Dermis microvascular lymphatic vessel endothelial cell (primary cell): Measurements from ENCODE around the gene LGALS9B. TPM values are rescaled to one million over a fixed set of nuclear protein-coding genes. Genes with fewer than 3 reads are reported as not detected.
"Not testable (repeated sequence)": the region's sequence is repeated elsewhere in the genome, so short reads cannot be mapped to it uniquely, and the experiment has no call there.

Experiments used
- DNase-seq, 2 donors: peaks; one replicate each; pipeline versions ENCODE4 v3.0.0 to v3.0.0-alpha.2; 2010; ENCODE audit warnings: low read depth in 2 of 2
- total RNA-seq: library from RNA; depleted of rRNA; stranded (reverse); fragments of >200 nt; gene quantifications from 2 replicates; pipeline ENCODE4 v1.2.1, GENCODE V29; 2014

Gene LGALS9B
- total RNA-seq, 1 donor from 2014 or later = not detected

DNA sequence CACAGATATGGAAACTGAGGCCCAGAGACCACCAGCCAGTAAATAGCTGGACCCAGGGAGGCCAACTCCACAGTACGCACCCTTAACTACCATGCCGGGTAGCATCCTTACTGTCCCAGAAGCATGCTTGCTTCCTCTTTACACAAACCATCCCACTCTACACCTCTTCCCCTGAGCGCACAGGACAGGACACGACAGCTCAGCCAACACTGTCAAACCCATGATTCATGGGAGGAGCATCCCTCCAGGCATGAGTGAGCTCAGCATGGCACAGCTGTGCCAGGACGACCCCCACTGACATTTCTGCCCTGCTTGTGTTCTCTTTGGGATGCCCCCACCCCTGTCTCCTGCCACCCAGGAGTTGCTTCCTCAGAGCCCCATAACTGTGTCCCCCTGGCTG is 340 bp downstream of the LGALS9B start:
- not testable (repeated sequence) for DNase-seq

DNA sequence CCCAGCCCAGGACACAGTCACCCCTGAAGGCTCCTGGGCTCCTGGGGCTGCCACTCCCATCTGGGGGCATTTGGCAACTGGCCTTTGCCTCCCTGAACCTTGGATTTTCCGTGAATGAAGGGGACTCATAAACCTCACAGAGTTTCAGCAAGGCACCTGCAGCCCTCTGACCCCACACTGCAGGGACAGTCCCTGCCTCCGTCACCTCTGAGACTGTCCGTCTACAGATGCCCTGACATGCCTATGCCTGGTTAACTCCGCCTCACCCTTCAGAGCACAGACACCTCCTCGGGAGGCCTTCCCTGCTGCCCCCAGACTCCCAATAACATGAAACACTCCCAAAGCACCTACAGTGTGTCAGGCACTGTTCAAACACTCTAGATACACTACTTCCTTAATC is 786 bp downstream of the LGALS9B start:
- not testable (repeated sequence) for DNase-seq

DNA sequence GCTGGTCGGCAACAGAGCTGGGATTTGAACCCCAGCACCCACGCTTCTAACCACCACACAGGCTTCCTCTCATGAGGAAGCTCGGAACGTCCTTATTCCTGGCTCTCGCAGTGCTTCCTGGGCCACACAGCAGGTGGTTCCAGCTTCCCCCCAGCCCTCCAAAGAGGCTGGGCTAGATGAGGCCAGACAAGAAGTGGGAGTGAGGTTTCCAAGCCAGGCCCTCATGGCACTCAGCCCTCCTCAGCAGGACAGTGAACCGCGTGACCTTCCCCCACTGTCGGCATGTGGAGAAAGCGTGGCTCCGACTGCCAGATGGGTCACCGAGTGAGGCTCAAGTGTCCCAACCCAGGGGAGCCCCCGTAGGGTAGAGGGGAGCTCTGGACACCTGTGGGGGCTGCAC is 1.8 kb downstream of the LGALS9B start:
- not testable (repeated sequence) for DNase-seq

DNA sequence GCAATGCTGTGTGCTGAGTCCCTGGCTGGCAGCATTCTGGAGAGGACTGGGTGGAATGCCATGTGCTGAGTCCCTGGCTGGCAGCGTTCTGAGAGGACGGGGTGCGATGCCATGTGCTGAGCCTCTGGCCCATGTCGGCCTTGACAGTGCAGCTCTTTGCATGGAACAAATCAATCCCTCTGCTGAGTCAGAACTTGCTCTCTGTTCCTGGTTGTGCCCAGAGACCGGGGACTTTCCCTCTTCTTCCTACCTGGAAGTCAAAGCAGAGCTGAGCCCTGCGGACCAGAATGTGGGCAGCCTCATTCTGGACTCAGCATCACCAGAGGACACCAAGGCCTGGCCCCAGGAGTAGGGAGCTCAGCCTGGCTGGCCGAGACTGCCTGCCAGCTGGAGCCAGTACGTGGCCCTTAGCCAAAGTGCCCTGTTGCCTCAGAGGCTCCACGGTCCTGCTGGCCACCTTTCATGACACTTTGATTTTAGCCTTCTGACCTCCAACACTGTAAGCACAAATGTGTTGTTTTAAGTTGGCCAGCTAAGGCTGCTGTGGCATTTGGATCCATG is 2.4 kb downstream of the LGALS9B start:
- not testable (repeated sequence) for DNase-seq

DNA sequence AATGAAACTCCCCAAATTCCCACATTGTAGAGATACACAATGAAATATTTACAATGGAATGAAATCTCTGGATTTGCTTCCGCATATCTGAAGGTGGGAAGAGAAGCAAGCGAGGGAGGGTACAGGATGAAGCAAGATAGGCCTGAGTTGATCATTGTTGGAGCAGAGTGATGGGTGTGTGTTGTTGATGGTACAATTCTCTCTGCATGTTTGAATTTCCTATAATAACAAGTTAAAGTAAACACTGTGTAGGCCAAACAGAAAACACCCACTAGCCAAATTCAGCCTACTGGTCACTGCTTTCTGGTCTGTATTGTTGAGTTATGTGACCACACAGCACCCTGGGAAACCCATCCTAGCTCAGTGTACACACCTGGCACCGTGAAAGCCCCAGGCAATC is 5.2 kb downstream of the LGALS9B start:
- not testable (repeated sequence) for DNase-seq

DNA sequence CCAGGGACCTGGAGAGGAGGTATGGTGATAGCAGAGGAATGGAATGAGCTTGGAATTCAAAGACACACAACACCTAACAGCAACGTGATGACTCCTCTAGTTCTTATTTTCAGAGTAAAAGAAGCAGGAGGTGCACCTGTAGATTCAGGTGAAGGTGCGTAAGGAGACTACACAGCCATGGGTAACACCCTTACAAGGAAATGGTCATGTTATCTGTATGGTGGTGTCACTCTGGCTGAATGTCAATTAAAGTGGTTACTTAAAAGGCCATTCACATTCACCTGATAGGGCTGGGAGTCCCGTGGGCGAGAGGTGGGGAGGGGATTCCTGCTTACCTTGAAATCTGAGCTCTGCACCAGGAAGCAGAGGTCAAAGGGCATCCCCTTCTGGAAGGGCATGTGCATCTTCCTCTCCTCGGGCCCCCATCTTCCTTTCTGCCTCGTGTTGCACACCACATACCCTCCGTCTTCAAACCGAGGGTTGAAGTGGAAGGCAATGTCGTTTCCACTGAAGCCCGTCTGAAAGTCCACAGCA is 9.4 kb downstream of the LGALS9B start:
- DNase-seq = not testable (repeated sequence)

DNA sequence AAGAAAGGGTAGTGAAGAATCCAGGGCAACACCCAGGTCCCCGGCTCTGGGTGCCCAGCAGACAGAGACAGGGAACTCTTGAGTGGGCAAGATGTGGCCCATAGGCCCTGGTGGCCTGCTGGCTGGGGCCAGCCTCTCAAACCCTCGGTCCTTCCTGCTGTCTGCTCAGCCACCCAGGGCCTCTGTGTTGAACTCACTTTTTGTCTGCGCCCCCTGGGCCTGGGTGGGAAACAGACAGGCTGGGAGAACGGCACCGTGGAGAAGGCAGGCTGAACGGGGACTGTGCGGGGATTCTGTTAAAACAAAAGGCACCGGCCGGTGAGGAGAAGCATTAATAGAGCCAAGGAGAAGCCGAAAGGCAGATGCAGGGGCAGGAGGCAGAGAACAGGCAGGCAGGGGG is 12.2 kb downstream of the LGALS9B start:
- DNase-seq = not testable (repeated sequence)

DNA sequence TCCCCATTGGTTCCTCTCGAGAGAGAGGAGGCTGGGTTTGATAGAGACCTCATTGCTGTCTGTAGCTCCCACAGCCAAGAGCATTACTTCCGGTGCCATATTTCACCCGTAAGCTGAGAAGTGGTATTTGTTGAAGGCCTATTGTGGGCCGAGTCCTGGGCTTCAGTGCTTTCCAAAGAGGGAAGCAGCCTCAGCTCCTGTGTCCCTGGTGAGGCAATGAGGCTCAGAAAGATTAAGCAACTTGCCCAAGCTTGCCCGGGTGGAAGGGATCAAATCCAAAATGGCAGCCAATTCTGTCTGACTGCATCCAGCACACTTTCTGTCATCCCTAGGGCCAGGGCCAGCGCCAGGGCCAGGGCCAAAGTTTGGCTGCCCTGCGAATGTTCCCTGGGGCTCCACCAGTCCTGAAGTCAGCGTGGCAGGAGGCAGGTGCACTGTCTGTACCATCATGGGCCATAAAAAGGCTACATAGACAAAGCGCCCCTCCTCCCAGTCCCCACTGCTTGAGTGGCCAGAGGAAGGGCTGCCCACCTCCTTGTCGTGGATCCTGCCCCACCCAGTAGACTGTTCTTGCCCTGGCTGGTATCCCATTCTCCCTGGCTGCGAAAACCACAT is 13.4 kb downstream of the LGALS9B start:
- not testable (repeated sequence) for DNase-seq

DNA sequence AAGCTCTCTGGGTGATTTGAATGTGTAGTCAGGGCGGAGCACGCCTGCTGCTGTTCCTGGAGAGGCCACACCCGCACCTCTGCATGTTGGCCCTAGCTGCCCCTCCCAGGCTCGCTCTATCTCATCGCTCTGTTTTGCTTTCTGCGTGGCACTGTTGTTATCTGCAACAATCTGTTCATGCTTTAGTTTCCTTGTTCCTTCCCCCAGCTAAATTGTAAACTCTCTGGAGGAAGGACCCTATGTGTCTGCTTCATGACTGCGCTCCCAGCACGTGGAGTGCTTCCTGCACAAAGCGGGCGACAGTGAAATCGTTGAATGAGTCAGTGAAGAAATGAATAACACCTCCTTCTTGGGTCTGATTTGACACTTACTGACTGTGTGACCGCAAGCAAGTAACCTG is 16.5 kb downstream of the LGALS9B start:
- not testable (repeated sequence) for DNase-seq

DNA sequence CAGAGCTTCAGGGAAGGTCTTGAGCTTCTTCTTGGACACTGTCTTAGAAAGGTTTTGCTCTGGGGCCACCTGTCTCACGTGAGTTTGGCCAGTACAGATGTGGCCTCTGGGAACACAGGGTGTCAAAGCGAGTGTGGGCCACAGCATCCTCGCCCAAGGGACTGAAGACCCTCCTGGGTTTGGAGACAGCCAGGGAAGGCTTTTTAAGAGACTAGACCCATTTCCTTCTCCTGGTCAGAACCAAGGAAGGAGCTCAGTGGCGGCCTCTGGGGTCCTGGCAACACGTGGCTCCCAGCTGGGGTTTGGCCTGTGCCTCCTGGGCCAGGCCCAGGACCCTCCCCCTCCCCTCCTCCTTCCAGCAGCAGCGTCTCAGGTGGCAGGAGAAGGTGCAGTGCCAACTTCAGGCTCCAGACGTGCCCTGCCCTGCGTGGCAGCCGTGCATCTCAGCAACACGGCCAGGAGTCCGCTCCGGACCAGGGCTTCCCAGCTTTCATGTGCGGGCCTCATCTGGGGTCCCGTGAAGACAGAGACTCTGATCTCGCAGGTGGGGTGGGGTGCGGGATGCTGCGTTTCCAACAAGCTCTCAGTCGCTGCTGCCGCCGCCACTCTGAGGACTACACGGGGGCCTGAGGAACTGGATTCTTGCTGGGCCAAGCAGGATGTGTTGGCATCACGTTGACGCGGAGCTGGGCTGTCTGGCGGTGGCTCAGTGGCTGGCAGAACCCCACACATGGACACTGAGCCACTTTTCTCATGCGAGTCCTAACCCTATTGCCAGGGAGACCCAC is 19.6 kb downstream of the LGALS9B start:
- not testable (repeated sequence) for DNase-seq

DNA sequence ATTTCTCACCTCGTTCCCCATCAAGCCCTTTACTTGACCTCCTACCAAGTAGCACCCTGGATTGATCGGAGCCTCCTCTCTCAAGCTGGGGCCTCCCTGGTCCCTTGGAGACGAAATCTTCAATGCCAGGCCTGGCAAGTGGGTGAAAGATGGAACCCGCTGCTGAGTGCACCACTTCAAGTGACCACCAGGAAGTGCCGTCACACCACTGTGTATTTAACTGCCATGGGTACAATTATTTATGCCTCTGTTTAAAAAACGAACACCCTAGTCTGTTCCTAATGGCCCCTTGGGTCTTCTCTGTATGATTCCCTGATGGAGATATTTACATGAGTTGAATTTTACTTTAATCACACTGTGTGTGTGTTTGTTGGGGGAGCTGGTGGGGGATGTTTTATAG is 20.4 kb downstream of the LGALS9B start:
- DNase-seq = not testable (repeated sequence)

DNA sequence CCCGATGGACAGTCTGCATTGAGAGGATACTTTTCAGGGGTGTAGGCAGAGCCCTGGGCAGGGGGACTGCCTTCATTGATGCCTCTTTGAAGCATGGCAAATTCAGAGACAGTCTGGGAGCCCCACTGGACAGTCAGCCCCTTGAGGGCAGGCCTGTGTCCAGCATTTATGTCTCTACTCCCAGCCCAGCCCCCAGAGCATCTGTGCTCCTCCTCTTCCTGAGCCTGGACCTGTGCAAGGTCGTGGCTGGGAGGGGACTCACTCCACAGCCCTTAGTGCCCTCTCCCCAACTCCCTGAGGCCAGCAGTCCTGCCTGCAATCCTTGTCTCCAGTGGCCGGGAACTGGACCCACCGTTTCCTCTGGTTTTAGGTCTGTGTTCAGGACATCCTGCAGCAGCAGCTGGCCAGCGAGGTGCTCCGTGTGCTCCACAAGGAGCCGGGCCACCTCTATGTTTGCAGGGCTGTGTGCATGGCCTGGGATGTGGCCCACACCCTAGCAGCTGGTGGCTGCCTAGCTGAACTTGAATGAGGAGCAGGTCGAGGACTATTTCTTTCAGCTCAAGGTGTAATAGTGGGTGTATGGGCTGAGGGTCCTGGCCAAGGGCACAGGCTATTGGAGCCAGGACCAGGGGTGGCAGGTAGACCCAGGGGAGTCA is 22.6 kb downstream of the LGALS9B start:
- DNase-seq = not testable (repeated sequence)

DNA sequence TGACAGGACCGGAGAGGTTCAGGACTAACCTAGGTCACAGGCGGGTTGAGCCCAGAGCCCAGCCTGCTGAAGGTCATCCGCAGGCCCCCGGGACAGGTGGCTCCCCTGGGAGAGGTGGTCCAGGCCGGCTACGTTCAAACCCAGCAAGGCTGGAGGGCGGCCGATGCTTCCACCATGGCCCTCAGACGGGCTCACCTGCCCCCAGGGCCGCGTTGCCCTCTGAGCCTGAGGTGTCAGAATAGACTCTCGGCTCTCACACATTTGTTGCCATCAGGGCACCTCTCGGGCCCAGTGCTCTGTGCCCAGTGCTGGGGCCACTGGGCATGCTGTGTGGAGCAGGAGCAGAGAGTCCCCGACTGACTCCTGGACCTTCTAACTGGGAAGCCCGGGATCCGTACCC is 23.2 kb downstream of the LGALS9B start:
- not testable (repeated sequence) for DNase-seq

DNA sequence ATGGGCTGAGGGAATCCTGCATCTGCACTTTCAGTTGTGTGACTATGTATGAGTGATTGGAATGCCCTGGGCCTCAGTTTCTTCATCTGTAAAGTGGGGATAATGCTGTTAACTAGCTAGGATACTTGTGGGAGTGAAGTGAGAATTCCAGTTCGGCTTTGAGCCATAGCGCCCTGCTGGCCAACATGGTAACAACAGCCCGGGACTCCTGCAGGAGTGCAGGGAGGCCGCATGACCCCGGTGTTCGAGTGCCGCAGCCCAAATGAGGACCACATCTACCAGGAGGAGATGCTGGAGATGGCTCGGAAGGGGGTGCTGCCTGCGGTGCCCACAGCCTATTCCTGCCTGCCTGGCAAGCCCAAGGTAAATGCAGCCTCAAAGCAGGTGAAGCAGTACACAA is 23.7 kb downstream of the LGALS9B start:
- DNase-seq = not testable (repeated sequence)

DNA sequence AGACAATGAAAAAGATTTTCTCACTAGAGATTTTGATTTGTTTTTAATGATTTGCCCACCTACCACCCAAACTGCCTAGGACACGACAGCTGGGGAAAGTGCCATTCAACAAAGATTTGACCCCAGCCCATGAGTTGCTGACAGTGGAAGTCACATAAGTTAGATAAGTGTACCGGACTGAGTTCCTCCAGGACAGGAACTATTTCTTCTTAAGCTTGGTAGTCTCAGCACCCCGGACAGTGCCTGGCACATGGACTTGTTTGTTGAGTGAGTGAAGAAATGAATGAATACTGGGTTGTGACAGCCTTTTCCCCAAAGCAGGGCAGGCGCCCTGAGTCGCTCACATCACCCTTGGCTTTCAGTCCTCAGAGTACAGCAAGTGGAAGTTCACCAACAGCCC is 26.7 kb downstream of the LGALS9B start:
- not testable (repeated sequence) for DNase-seq

DNA sequence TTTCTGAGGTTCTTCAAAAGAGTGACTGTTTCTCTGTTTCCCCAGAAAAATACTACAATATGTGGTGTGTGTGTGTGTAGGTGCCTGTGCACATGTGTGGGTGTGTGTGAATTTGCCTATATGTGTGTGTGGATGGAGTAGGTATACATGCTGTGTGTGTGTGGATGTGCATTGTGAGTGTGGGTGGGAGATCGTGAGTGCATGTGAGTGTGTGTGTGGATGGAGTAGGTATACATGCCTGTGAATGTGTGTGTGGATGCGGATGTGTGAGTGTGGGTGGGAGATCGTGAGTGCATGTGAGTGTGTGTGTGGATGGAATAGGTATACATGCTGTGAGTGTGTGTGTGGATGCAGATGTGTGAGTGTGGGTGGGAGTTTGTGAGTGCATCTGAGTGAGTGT is 32.2 kb downstream of the LGALS9B start:
- DNase-seq = not testable (repeated sequence)

DNA sequence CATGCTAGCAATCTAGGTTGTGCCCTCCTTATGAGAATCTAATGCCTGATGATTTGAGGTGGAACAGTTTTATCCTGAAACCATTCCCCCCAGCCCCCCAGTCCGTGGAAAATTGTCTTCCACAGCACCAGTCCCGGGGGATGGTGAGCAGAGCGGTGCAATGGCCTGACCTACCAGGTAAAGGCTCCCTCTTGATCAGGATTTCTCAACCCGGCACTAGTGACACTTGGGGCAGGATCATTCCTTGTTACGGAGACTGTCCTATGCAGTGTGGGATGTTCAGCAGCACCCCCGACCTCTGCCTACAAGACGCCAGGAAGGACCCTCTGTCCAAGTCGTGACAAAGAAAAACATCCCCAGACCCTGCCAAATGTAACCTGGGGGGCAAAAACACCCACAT is 34.0 kb downstream of the LGALS9B start:
- DNase-seq = not testable (repeated sequence)

DNA sequence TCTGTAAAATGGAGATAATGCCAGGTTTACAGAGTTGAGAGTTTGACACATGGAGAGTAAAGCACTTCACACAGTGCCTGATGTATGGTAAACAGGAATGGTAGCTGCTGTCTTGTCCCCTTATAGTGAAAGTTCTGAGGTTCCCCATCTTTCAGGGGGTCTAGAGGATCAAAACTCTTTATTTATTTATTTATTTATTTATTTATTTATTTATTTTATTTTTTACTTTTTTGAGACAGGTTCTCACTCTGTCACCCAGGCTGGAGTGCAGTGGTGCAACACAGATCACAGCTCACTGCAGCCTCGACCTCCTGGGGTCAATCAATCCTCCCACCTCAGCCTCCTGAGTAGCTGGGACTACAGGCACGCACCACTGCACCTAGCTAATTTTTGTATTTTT is 40.1 kb downstream of the LGALS9B start:
- DNase-seq = not testable (repeated sequence)

DNA sequence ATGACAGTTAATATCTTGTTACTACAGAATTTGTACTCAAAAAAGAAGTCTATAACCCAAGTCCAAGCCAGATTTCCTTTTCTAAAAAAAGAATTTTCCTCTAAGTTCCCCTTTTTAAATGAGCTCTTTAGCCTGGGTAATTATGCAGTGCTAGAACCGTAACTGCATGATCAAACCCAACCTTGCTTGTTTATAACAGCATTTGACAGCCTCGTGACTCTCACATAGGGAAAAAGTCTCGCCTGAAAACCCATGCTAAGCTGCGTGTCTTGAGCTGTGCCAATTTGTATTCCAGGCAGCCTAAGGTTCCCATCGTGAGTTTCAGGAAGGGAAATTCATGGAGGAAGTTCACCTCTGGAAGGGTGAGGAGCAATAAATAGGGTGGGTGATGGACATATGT is 44.5 kb downstream of the LGALS9B start:
- DNase-seq = not testable (repeated sequence)

DNA sequence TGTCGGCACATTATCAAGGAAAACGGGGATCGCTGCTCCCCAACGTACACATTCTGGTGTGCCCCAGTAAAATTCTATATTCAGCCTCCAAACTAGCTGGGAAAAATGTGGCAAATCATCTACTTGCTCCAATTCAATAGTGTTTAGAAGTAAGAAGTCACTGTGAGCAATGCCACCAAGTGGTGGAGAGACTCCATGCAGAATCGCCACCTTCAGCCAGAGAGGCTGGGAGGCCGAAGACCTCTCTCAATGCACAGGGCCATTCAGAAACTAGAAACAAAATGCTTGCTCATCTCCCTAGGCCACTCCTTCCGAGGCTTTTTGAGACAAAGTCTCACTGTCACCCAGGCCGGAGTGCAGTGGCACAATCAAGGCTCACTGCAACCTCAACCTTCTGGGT is 48.5 kb downstream of the LGALS9B start:
- not testable (repeated sequence) for DNase-seq

DNA sequence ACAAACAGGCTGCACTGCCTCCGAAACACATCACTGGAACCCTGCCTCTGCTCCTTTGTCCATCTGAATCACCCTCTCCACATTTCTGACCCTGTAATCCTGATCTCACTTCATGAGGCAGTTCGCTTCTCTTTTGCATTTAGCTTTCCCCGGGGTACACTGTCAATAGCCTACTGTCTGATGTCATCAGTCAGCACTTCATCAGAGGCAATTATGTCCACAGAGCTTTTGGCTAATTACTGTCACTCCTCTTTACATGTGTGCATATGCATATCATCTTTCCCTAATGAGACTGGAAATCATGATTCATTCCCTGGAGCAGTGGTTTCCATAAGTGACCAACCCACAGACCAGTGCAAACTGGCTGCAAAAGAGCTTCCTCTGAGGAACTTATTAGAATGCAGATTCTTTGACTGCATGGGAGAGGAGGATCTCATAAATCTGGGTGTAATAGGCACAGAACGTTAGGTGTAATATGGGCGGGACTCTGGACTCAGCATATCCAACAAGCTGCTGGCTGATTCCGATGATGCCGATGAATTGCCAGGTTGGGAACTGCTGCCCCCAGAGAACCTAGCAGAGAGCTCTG is 49.8 kb downstream of the LGALS9B start:
- DNase-seq = not testable (repeated sequence)
